ENCODE data around the gene PLXDC2. TPM values are rescaled to one million over a fixed set of nuclear protein-coding genes. Genes with fewer than 3 reads are reported as not detected.

Gene PLXDC2
- total RNA-seq, 1 donor, result 38.0 TPM

GRCh38 chr10:20237091-20237570 is 420.9 kb downstream of the PLXDC2 start:
- no peak for DNase-seq (ENCODE audit: low read depth in 2 of 3, low spot score in 2 of 3)

GRCh38 chr10:20237586-20237985 is 421.4 kb downstream of the PLXDC2 start:
- DNase-seq (ENCODE audit: low read depth in 2 of 3, low spot score in 2 of 3), result no peak

- no peak for DNase-seq (ENCODE audit: low read depth in 2 of 3, low spot score in 2 of 3)
These were observed 424.4 kb downstream of the PLXDC2 start for GRCh38 chr10:20240643-20241042.

GRCh38 chr10:20247454-20247853 is 431.2 kb downstream of the PLXDC2 start:
- no peak for DNase-seq (ENCODE audit: low read depth in 2 of 3, low spot score in 2 of 3)

- no peak for DNase-seq (ENCODE audit: low read depth in 2 of 3, low spot score in 2 of 3)
These were observed 431.9 kb downstream of the PLXDC2 start for GRCh38 chr10:20247891-20248708.

- no peak for DNase-seq (ENCODE audit: low read depth in 2 of 3, low spot score in 2 of 3)
These were observed 437.8 kb downstream of the PLXDC2 start for GRCh38 chr10:20254078-20254477.

GRCh38 chr10:20254497-20254896 is 438.3 kb downstream of the PLXDC2 start:
- no peak for DNase-seq (ENCODE audit: low read depth in 2 of 3, low spot score in 2 of 3)

- DNase-seq (ENCODE audit: low read depth in 2 of 3, low spot score in 2 of 3), result no peak
These were observed 440.7 kb downstream of the PLXDC2 start for GRCh38 chr10:20256969-20257368.

GRCh38 chr10:20257422-20257821 is 441.2 kb downstream of the PLXDC2 start:
- DNase-seq (ENCODE audit: low read depth in 2 of 3, low spot score in 2 of 3), result no peak

GRCh38 chr10:20265146-20265545 is 448.9 kb downstream of the PLXDC2 start:
- DNase-seq (ENCODE audit: low read depth in 2 of 3, low spot score in 2 of 3), result no peak

GRCh38 chr10:20267734-20268133 is 451.5 kb downstream of the PLXDC2 start:
- DNase-seq (ENCODE audit: low read depth in 2 of 3, low spot score in 2 of 3), result no peak

GRCh38 chr10:20271490-20271889 is 455.3 kb downstream of the PLXDC2 start:
- DNase-seq (ENCODE audit: low read depth in 2 of 3, low spot score in 2 of 3), result no peak

GRCh38 chr10:20272608-20273007 is 456.4 kb downstream of the PLXDC2 start:
- no peak for DNase-seq (ENCODE audit: low read depth in 2 of 3, low spot score in 2 of 3)

- DNase-seq (ENCODE audit: low read depth in 2 of 3, low spot score in 2 of 3), result peak in 1 of 3 donors; percentile 23
These were observed 458.3 kb downstream of the PLXDC2 start for GRCh38 chr10:20274571-20274970.

GRCh38 chr10:20276127-20276979 is 460.1 kb downstream of the PLXDC2 start:
- DNase-seq (ENCODE audit: low read depth in 2 of 3, low spot score in 2 of 3), result no peak

- DNase-seq (ENCODE audit: low read depth in 2 of 3, low spot score in 2 of 3), result no peak
These were observed 461.6 kb downstream of the PLXDC2 start for GRCh38 chr10:20277820-20278219.

- DNase-seq (ENCODE audit: low read depth in 2 of 3, low spot score in 2 of 3), result no peak
These were observed 465.3 kb downstream of the PLXDC2 start for GRCh38 chr10:20281579-20281978.

- no peak for DNase-seq (ENCODE audit: low read depth in 2 of 3, low spot score in 2 of 3)
These were observed 471.4 kb downstream of the PLXDC2 start for GRCh38 chr10:20287586-20287985.

GRCh38 chr10:20288060-20288459 is 471.8 kb downstream of the PLXDC2 start:
- DNase-seq (ENCODE audit: low read depth in 2 of 3, low spot score in 2 of 3), result no peak

- DNase-seq (ENCODE audit: low read depth in 2 of 3, low spot score in 2 of 3), result no peak
These were observed 473.0 kb downstream of the PLXDC2 start for GRCh38 chr10:20289070-20289828.

- no peak for DNase-seq (ENCODE audit: low read depth in 2 of 3, low spot score in 2 of 3)
These were observed 482.2 kb downstream of the PLXDC2 start for GRCh38 chr10:20298417-20298816.

All from hematopoietic multipotent progenitor cell (in vitro differentiated cells).